Renal cortical epithelial cell (primary cell): ENCODE results near the gene PDHX. TPM values are rescaled to one million over a fixed set of nuclear protein-coding genes. Genes with fewer than 3 reads are reported as not detected.
"Not testable (repeated sequence)": the region's sequence is repeated elsewhere in the genome, so short reads cannot be mapped to it uniquely, and the experiment has no call there.

Experiments used
- DNase-seq: peaks from one replicate; pipeline ENCODE4 v3.0.0-alpha.2; 2011; ENCODE audit warnings: low read depth
- total RNA-seq: library from RNA; depleted of rRNA; stranded (reverse); fragments of >200 nt; gene quantifications from 2 replicates; pipeline ENCODE4 v1.2.3, GENCODE V29; 2014

PDHX gene
- total RNA-seq, result 52.1 and 67.6 TPM in 2 replicates

GRCh38 chr11:34916015-34916842, at the start of gene PDHX, which contains the start of gene APIP:
Gene PDHX, plus strand, starts transcription at chr11:34916618. Its CDS starts 38 bp downstream, at chr11:34916656.
Gene APIP, minus strand, starts transcription at chr11:34916379. Its CDS starts 95 bp downstream, at chr11:34916284.
- DNase-seq, result peak; percentile 94

GRCh38 chr11:34869425-34869824, 47.0 kb upstream of the PDHX start:
- no peak for DNase-seq

GRCh38 chr11:34870548-34871196, 45.7 kb upstream of the PDHX start:
- DNase-seq, result no peak

- no peak for DNase-seq
These were observed 42.2 kb upstream of the PDHX start for GRCh38 chr11:34874202-34874601.

GRCh38 chr11:34877375-34877975, 38.9 kb upstream of the PDHX start:
- peak; percentile 9 for DNase-seq

GRCh38 chr11:34881900-34882299, 34.5 kb upstream of the PDHX start:
- no peak for DNase-seq

- no peak for DNase-seq
These were observed 29.8 kb upstream of the PDHX start for GRCh38 chr11:34886609-34887008.

GRCh38 chr11:34887260-34887659, 29.2 kb upstream of the PDHX start:
- no peak for DNase-seq

- no peak for DNase-seq
These were observed 26.3 kb upstream of the PDHX start for GRCh38 chr11:34890089-34890488.

GRCh38 chr11:34890812-34891211, 25.6 kb upstream of the PDHX start:
- DNase-seq, result peak; percentile 58

- no peak for DNase-seq
These were observed 24.8 kb upstream of the PDHX start for GRCh38 chr11:34891611-34892010.

- DNase-seq, result no peak
These were observed 23.0 kb upstream of the PDHX start for GRCh38 chr11:34893416-34893815.

GRCh38 chr11:34896191-34896590, 20.2 kb upstream of the PDHX start:
- DNase-seq, result not testable (repeated sequence)

- no peak for DNase-seq
These were observed 19.1 kb upstream of the PDHX start for GRCh38 chr11:34897171-34897870.

GRCh38 chr11:34898474-34898873, 17.9 kb upstream of the PDHX start:
- DNase-seq, result no peak

GRCh38 chr11:34899633-34900016, 16.8 kb upstream of the PDHX start:
- no peak for DNase-seq

GRCh38 chr11:34904421-34904955, 11.9 kb upstream of the PDHX start:
- peak; percentile 58 for DNase-seq

GRCh38 chr11:34905666-34906065, 10.8 kb upstream of the PDHX start:
- DNase-seq, result no peak

- DNase-seq, result no peak
These were observed 8.4 kb upstream of the PDHX start for GRCh38 chr11:34907934-34908593.

GRCh38 chr11:34909415-34909814, 7.0 kb upstream of the PDHX start:
- no peak for DNase-seq

GRCh38 chr11:34909955-34910354, 6.5 kb upstream of the PDHX start:
- peak; percentile 56 for DNase-seq
